HCT116 (cell line): ENCODE data around the gene DRC7. TPM values are rescaled to one million over a fixed set of nuclear protein-coding genes. Genes with fewer than 3 reads are reported as not detected.
A peak's percentile ranks its signal among the peaks of the same experiment; 100 is the strongest.

Experiments used
- ATAC-seq: fragments of 200-7000 bp; cut with Tn5 transposase; 2 replicates; pipeline ENCODE4 v1.9.1; 2020; ENCODE audit warnings: mild to moderate bottlenecking, moderate library complexity
- BruUV-seq: library from RNA; stranded (reverse); fragments of 400-500 nt; replicated peaks from 2 replicates; lab custom pipeline; 2021; lab: Mats Ljungman, UMichigan
- CTCF ChIA-PET: fragments of 300-600 bp; sonication (Branson Sonifier 250); formaldehyde crosslinking; loops from one replicate; lab custom pipeline; 2021; ENCODE audit warnings: antibody characterized with exemption; lab: Charles Lee
- POLR2A ChIA-PET: fragments of 300-600, 350-600 bp; sonication (Branson Sonifier 250); formaldehyde crosslinking; loops from one replicate; lab custom pipeline; 2021; ENCODE audit warnings: antibody characterized with exemption; lab: Charles Lee
- RAD21 ChIA-PET, 2 experiments: fragments of 300-600 bp; sonication (Branson Sonifier 250); formaldehyde crosslinking; loops; one replicate each; lab custom pipeline; 2023; ENCODE audit warnings: low total read pairs in 2 of 2; ENCODE audit not compliant: uncharacterized antibody in 2 of 2, unreplicated experiment in 2 of 2, low non-redundant PET in 1 of 2; lab: Charles Lee
- DNase-seq: peaks from one replicate; pipeline ENCODE4 v3.0.0-alpha.2; 2010; ENCODE audit warnings: low read depth, low spot score
- H2AFZ ChIP-seq: fragments of 200-600 bp; shearing (Covaris generic), sonication (generic); 2 replicates; pipeline ENCODE4 v1.6.1; 2017; ENCODE audit warnings: low read depth, mixed run types, mixed read lengths, antibody characterized with exemption, low read length; ENCODE audit not compliant: poor library complexity, severe bottlenecking
- H3K27ac ChIP-seq: 2 replicates; pipeline ENCODE4 v1.5.1; 2012; ENCODE audit warnings: low read depth, low read length
- H3K27me3 ChIP-seq: fragments of 200-600 bp; sonication (generic); 2 replicates; pipeline ENCODE4 v1.6.1; 2016; ENCODE audit warnings: mixed run types, low read length, mixed read lengths; ENCODE audit not compliant: insufficient read depth
- H3K36me3 ChIP-seq, 2 experiments: fragments of 200-500 bp in 1 of 2; fragments of 200-600 bp in 1 of 2; sonication (Bioruptor generic) in 1 of 2; sonication (generic) in 1 of 2; 2 replicates each; pipeline versions ENCODE4 v1.5.1 to v1.6.1; 2014 to 2016; ENCODE audit warnings: low read length in 2 of 2, inconsistent platforms in 1 of 2, mixed read lengths in 1 of 2, mixed run types in 1 of 2; ENCODE audit not compliant: insufficient read depth in 2 of 2, control insufficient read depth in 1 of 2
- H3K4me1 ChIP-seq, 2 experiments: fragments of 200-600 bp in 1 of 2; sonication (generic) in 1 of 2; 2 replicates each; pipeline versions ENCODE4 v1.5.1 to v1.6.1; 2012 to 2017; ENCODE audit warnings: low read length in 2 of 2, inconsistent platforms in 1 of 2, mild to moderate bottlenecking in 1 of 2, mixed read lengths in 1 of 2, mixed run types in 1 of 2, moderate library complexity in 1 of 2; ENCODE audit not compliant: insufficient read depth in 2 of 2, control insufficient read depth in 1 of 2
- H3K4me2 ChIP-seq: fragments of 200-600 bp; sonication (generic); 2 replicates; pipeline ENCODE4 v1.6.1; 2017; ENCODE audit warnings: mixed run types, low read length, mixed read lengths
- H3K4me3 ChIP-seq, 2 experiments: fragments of 200-600 bp in 1 of 2; sonication (generic) in 1 of 2; replicated peaks in 1 of 2; 2 replicates each; pipeline ENCODE4 v1.5.1; 2011 to 2016; ENCODE audit warnings: low read length in 2 of 2, control low read depth in 1 of 2, low read depth in 1 of 2, mild to moderate bottlenecking in 1 of 2, mixed read lengths in 1 of 2, mixed run types in 1 of 2
- H3K79me2 ChIP-seq: fragments of 200-600 bp; sonication (generic); 2 replicates; pipeline ENCODE4 v1.6.1; 2017; ENCODE audit warnings: mild to moderate bottlenecking, mixed run types, low read length, moderate library complexity, mixed read lengths; ENCODE audit not compliant: insufficient read depth
- H3K9ac ChIP-seq: fragments of 200-600 bp; sonication (generic); 2 replicates; pipeline ENCODE4 v1.6.1; 2016; ENCODE audit warnings: low read length, mixed read lengths
- H3K9me2 ChIP-seq: fragments of 200-600 bp; sonication (generic), shearing (Covaris generic); 2 replicates; pipeline ENCODE4 v1.6.1; 2017; ENCODE audit warnings: mixed run types, mild to moderate bottlenecking, moderate library complexity; ENCODE audit not compliant: insufficient read depth
- H3K9me3 ChIP-seq, 2 experiments: fragments of 200-500 bp in 1 of 2; fragments of 200-600 bp in 1 of 2; sonication (Bioruptor generic) in 1 of 2; sonication (generic) in 1 of 2; 2 replicates each; pipeline ENCODE4 v1.6.1; 2014 to 2017; ENCODE audit warnings: low read length in 2 of 2, mixed read lengths in 2 of 2, inconsistent platforms in 1 of 2, low read depth in 1 of 2, mild to moderate bottlenecking in 1 of 2, mixed run types in 1 of 2, moderate library complexity in 1 of 2; ENCODE audit not compliant: control insufficient read depth in 1 of 2, insufficient read depth in 1 of 2
- H4K20me1 ChIP-seq: fragments of 200-600 bp; sonication (generic), shearing (Covaris generic); 2 replicates; pipeline ENCODE4 v1.6.1; 2017; ENCODE audit warnings: mixed run types, mild to moderate bottlenecking, moderate library complexity; ENCODE audit not compliant: insufficient read depth
- CBX3 ChIP-seq: IDR thresholded peaks from 2 replicates; pipeline ENCODE4 v1.6.1; 2012; ENCODE audit warnings: low read depth
- EZH2 ChIP-seq: fragments of 200-600 bp; sonication (generic); IDR thresholded peaks from 2 replicates; pipeline ENCODE4 v1.6.1; 2017; ENCODE audit warnings: antibody characterized with exemption, mixed run types
- MAX ChIP-seq: IDR thresholded peaks from 2 replicates; pipeline ENCODE4 v1.6.1; 2012
- POLR2AphosphoS5 ChIP-seq: IDR thresholded peaks from 2 replicates; pipeline ENCODE4 v1.6.1; 2011; ENCODE audit warnings: mild to moderate bottlenecking, low read depth, low read length, moderate library complexity
- SRF ChIP-seq: IDR thresholded peaks from 2 replicates; pipeline ENCODE4 v1.6.1; 2012; ENCODE audit warnings: low read depth
- TCF7L2 ChIP-seq: IDR thresholded peaks from 2 replicates; pipeline ENCODE4 v1.7.0; 2011; ENCODE audit warnings: borderline replicate concordance, inconsistent platforms; ENCODE audit not compliant: insufficient read depth, insufficient read length; ENCODE audit errors: extremely low read depth
- YY1 ChIP-seq: IDR thresholded peaks from 2 replicates; pipeline ENCODE4 v1.6.1; 2011; ENCODE audit warnings: low read length, low read depth, moderate library complexity, mild to moderate bottlenecking; ENCODE audit not compliant: insufficient replicate concordance; ENCODE audit errors: extremely low read depth
- intact Hi-C: fragments of 100-400 bp; cut with micrococcal nuclease; formaldehyde crosslinking; loops from 2 replicates; pipeline ENCODE4 v1.10.0; 2022
- total RNA-seq: library from RNA; stranded (reverse); gene quantifications from one replicate; pipeline ENCODE4 v1.2.1, GENCODE V29; 2021; ENCODE audit not compliant: unreplicated experiment

The DRC7 gene
- total RNA-seq, 1 experiment from 2014 or later: 0.91 TPM

GRCh38 chr16:57764341-57765159, 69.9 kb downstream of the DRC7 start:
- CTCF ChIA-PET: interaction anchor here (0.8 to 0.9 kb wide), 2 partner anchors 175 to 189 kb away, joined by 3 to 8 read pairs; no protein-coding TSS in a partner anchor

GRCh38 chr16:57765160-57765728, 70.6 kb downstream of the DRC7 start:
- no peak for ATAC-seq
- no peak for TF ChIP-seq MAX
- CTCF ChIA-PET: interaction anchor here (0.9 kb wide), 1 partner anchor 174 kb away, joined by 8 read pairs; no protein-coding TSS in a partner anchor
- Histone ChIP-seq H3K27ac (peak overlapping the region; percentile 77), H3K4me2 (peak overlapping the region; percentile 47), H2AFZ (no peak overlapping the region), H3K4me1 (peaks cover 15 to 25% of the 10 kb centered on the region in 2 experiments), H3K9ac (no peak overlapping the region), H3K4me3 (no peak overlapping the region), H3K36me3 (peaks cover 0 to 3% of the 10 kb centered on the region in 2 experiments; a peak in 1 of 4 replicates), H4K20me1 (no peaks in the 10 kb centered on the region), H3K9me2 (no peaks in the 10 kb centered on the region), H3K9me3 (no peaks in the 10 kb centered on the region), H3K27me3 (no peaks in the 10 kb centered on the region), H3K79me2 (no peaks in the 10 kb centered on the region)
- BruUV-seq: no TSS peak
- RAD21 ChIA-PET: no interaction called here
- no peak for DNase-seq
- intact Hi-C loops: no loop called here
- POLR2A ChIA-PET: no interaction called here

More at GRCh38 chr16:57764341-57765159, 69.9 kb downstream of the DRC7 start:
- H3K4me2 ChIP-seq: peak overlapping the region; percentile 94
- no peaks in the 10 kb centered on the region for H3K79me2 ChIP-seq
- DNase-seq (peak; percentile 90), ATAC-seq (peak; percentile 89)
- H3K9me3 ChIP-seq: no peaks in the 10 kb centered on the region
- no peaks in the 10 kb centered on the region for H3K9me2 ChIP-seq
- H3K9ac ChIP-seq: peak overlapping the region; percentile 66
- POLR2A ChIA-PET: interaction anchor here (0.6 to 1.0 kb wide), 3 partner anchors 29 to 99 kb away, joined by 3 read pairs; partner anchors contain the start of gene KATNB1
- peak overlapping the region; percentile 35 for H2AFZ ChIP-seq
- intact Hi-C loops: no loop called here
- H3K36me3 ChIP-seq: peaks cover 0 to 3% of the 10 kb centered on the region in 2 experiments; a peak in 1 of 4 replicates
- H3K4me1 ChIP-seq: peaks cover 15 to 25% of the 10 kb centered on the region in 2 experiments
- no peaks in the 10 kb centered on the region for H4K20me1 ChIP-seq
- H3K27me3 ChIP-seq: no peaks in the 10 kb centered on the region
- H3K4me3 ChIP-seq: peak overlapping the region; percentile 9 to 54; a peak in 3 of 4 replicates
- TF ChIP-seq TCF7L2: peak; percentile 25
- no peak for TF ChIP-seq EZH2
- peak; percentile 31; the same call in 1 of the 2 replicates for TF ChIP-seq POLR2AphosphoS5
- no peak for TF ChIP-seq CBX3
- TF ChIP-seq YY1: peak; percentile 62
- TF ChIP-seq MAX: peak; percentile 85
- TF ChIP-seq SRF: no peak
- BruUV-seq: no TSS peak
- peak overlapping the region; percentile 77 for H3K27ac ChIP-seq
- RAD21 ChIA-PET: interaction anchor here in 1 of 2 experiments (0.6 kb wide), 1 partner anchor 182 kb away, joined by 3 read pairs; no protein-coding TSS in a partner anchor
